IMR-90 (cell line): ENCODE data around the gene PPM1A. TPM values are rescaled to one million over a fixed set of nuclear protein-coding genes. Genes with fewer than 3 reads are reported as not detected.

Experiments
- ATAC-seq: fragments of 200-7000 bp; cut with Tn5 transposase; 2 replicates; pipeline ENCODE4 v1.9.1; 2020; ENCODE audit warnings: low read depth, mild to moderate bottlenecking, moderate library complexity
- BruUV-seq: library from RNA; stranded (reverse); fragments of 400-500 nt; replicated peaks from 2 replicates; lab custom pipeline; 2021; lab: Mats Ljungman, UMichigan
- CTCF ChIA-PET: fragments of 300-600 bp; formaldehyde crosslinking; extraction: SDS; loops from one replicate; lab custom pipeline; 2021; ENCODE audit warnings: antibody characterized with exemption; lab: Yijun Ruan, JAX
- POLR2A ChIA-PET: fragments of 300-600 bp; sonication (Branson Sonifier 250); formaldehyde crosslinking; loops from one replicate; lab custom pipeline; 2022; ENCODE audit warnings: antibody characterized with exemption; ENCODE audit not compliant: unreplicated experiment; lab: Charles Lee
- DNase-seq: peaks from one replicate; pipeline ENCODE4 v3.0.0; 2013
- H2AFZ ChIP-seq: replicated peaks from 2 replicates; pipeline ENCODE3; 2013; ENCODE audit warnings: low read length, mild to moderate bottlenecking; ENCODE audit not compliant: poor library complexity
- H2AK5ac ChIP-seq: 2 replicates; pipeline ENCODE4 v1.6.1; 2013; ENCODE audit warnings: low read depth, low read length, inconsistent platforms
- H2AK9ac ChIP-seq: replicated peaks from 2 replicates; pipeline ENCODE3; 2013; ENCODE audit warnings: mild to moderate bottlenecking, low read depth, low read length, moderate library complexity; ENCODE audit not compliant: poor library complexity
- H2BK120ac ChIP-seq: 2 replicates; pipeline ENCODE4 v1.6.1; 2013; ENCODE audit warnings: low read depth, low read length, inconsistent platforms
- H2BK15ac ChIP-seq: 3 replicates; pipeline ENCODE4 v1.6.1; 2013; ENCODE audit warnings: low read depth, low read length, inconsistent platforms
- H2BK20ac ChIP-seq: 2 replicates; pipeline ENCODE4 v1.6.1; 2013; ENCODE audit warnings: low read depth, mild to moderate bottlenecking, inconsistent platforms, low read length, moderate library complexity
- H2BK5ac ChIP-seq: 2 replicates; pipeline ENCODE4 v1.6.1; 2013; ENCODE audit warnings: mild to moderate bottlenecking, low read depth, low read length, inconsistent platforms; ENCODE audit not compliant: poor library complexity, severe bottlenecking
- H3K14ac ChIP-seq: replicated peaks from 2 replicates; pipeline ENCODE4 v1.6.1; 2013; ENCODE audit warnings: low read depth, low read length, inconsistent platforms
- H3K18ac ChIP-seq: 2 replicates; pipeline ENCODE4 v1.6.1; 2013; ENCODE audit warnings: low read depth, low read length, control low read depth
- H3K23ac ChIP-seq: 2 replicates; pipeline ENCODE4 v1.6.1; 2013; ENCODE audit warnings: low read depth, low read length, inconsistent platforms
- H3K27ac ChIP-seq: 2 replicates; pipeline ENCODE4 v1.5.1; 2013; ENCODE audit warnings: mild to moderate bottlenecking, control low read depth, low read length; ENCODE audit not compliant: insufficient read depth
- H3K27me3 ChIP-seq: 2 replicates; pipeline ENCODE4 v1.6.1; 2013; ENCODE audit warnings: low read length; ENCODE audit not compliant: control insufficient read depth, insufficient read depth
- H3K36me3 ChIP-seq: 2 replicates; pipeline ENCODE4 v1.6.1; 2013; ENCODE audit warnings: low read length, mixed read lengths; ENCODE audit not compliant: control insufficient read depth, insufficient read depth
- H3K4ac ChIP-seq: 2 replicates; pipeline ENCODE4 v1.6.1; 2013; ENCODE audit warnings: low read depth, low read length, inconsistent platforms
- H3K4me1 ChIP-seq: 2 replicates; pipeline ENCODE4 v1.6.1; 2013; ENCODE audit warnings: low read length, mixed read lengths; ENCODE audit not compliant: control insufficient read depth, insufficient read depth
- H3K4me2 ChIP-seq: 2 replicates; pipeline ENCODE4 v1.6.1; 2013; ENCODE audit warnings: low read depth, mild to moderate bottlenecking, control low read depth, low read length, moderate library complexity
- H3K4me3 ChIP-seq: 2 replicates; pipeline ENCODE4 v1.5.1; 2013; ENCODE audit warnings: low read depth, mild to moderate bottlenecking, control low read depth, low read length, moderate library complexity; ENCODE audit not compliant: insufficient read depth
- H3K56ac ChIP-seq: 2 replicates; pipeline ENCODE4 v1.6.1; 2013; ENCODE audit warnings: low read length, inconsistent platforms; ENCODE audit not compliant: insufficient read depth; ENCODE audit errors: extremely low read depth
- H3K79me1 ChIP-seq, 2 experiments: 2 replicates each; pipeline ENCODE4 v1.6.1; 2013; ENCODE audit warnings: low read length in 2 of 2, inconsistent platforms in 1 of 2, low read depth in 1 of 2
- H3K9ac ChIP-seq: 2 replicates; pipeline ENCODE4 v1.6.1; 2013; ENCODE audit warnings: low read depth, low read length, control low read depth
- H3K9me1 ChIP-seq: 2 replicates; pipeline ENCODE4 v1.6.1; 2013; ENCODE audit warnings: low read length, inconsistent platforms; ENCODE audit not compliant: insufficient read depth
- H3K9me3 ChIP-seq: 2 replicates; pipeline ENCODE4 v1.6.1; 2013; ENCODE audit warnings: low read length; ENCODE audit not compliant: control insufficient read depth, insufficient read depth
- H4K20me1 ChIP-seq: 2 replicates; pipeline ENCODE4 v1.6.1; 2013; ENCODE audit warnings: low read length, inconsistent platforms; ENCODE audit not compliant: insufficient read depth
- H4K5ac ChIP-seq: 2 replicates; pipeline ENCODE4 v1.6.1; 2013; ENCODE audit warnings: mild to moderate bottlenecking, low read depth, low read length, control low read depth
- H4K8ac ChIP-seq, 2 experiments: 2 replicates each; pipeline ENCODE4 v1.6.1; 2013; ENCODE audit warnings: low read depth in 2 of 2, low read length in 2 of 2, control low read depth in 1 of 2, inconsistent platforms in 1 of 2
- H4K91ac ChIP-seq: 2 replicates; pipeline ENCODE4 v1.6.1; 2013; ENCODE audit warnings: low read depth, low read length, inconsistent platforms; ENCODE audit not compliant: insufficient read depth
- CEBPB ChIP-seq: IDR thresholded peaks from 2 replicates; pipeline ENCODE4 v1.6.1; 2012; ENCODE audit warnings: low read depth, low read length, improper control_type of control experiment
- CHD1 ChIP-seq: IDR thresholded peaks from 2 replicates; pipeline ENCODE4 v1.6.1; 2012; ENCODE audit warnings: low read depth, low read length, improper control_type of control experiment
- MAFK ChIP-seq: IDR thresholded peaks from 2 replicates; pipeline ENCODE4 v1.6.1; 2012; ENCODE audit warnings: low read depth, low read length, improper control_type of control experiment
- MAZ ChIP-seq: IDR thresholded peaks from 2 replicates; pipeline ENCODE4 v1.6.1; 2012; ENCODE audit warnings: low read depth, mild to moderate bottlenecking, low read length, improper control_type of control experiment, moderate library complexity, borderline replicate concordance
- MXI1 ChIP-seq: IDR thresholded peaks from 2 replicates; pipeline ENCODE4 v1.6.1; 2012; ENCODE audit warnings: low read depth, mild to moderate bottlenecking, low read length, moderate library complexity, borderline replicate concordance
- NFE2L2 ChIP-seq: fragments of 150-350 bp; IDR thresholded peaks from 2 replicates; pipeline ENCODE4 v1.6.1; 2016; ENCODE audit warnings: low read depth, mild to moderate bottlenecking, low read length
- RAD21 ChIP-seq: IDR thresholded peaks from 2 replicates; pipeline ENCODE4 v1.6.1; 2012; ENCODE audit warnings: low read length, improper control_type of control experiment
- dilution Hi-C: fragments of 300-500 bp; cut with HindIII; formaldehyde crosslinking; loops from one replicate; pipeline ENCODE4 v1.14.3; 2018; ENCODE audit warnings: low sequenced_read_pairs; ENCODE audit not compliant: unreplicated experiment
- in situ Hi-C: fragments of 300-500 bp; cut with MboI; formaldehyde crosslinking; loops from 3 replicates; pipeline ENCODE4 v1.14.3; 2019; ENCODE audit warnings: low sequenced_read_pairs, inconsistent platforms, mixed read lengths
- intact Hi-C: fragments of 100-400 bp; cut with micrococcal nuclease; formaldehyde crosslinking; loops from 2 replicates; pipeline ENCODE4 v1.10.0; 2022
- polyA plus RNA-seq, 3 experiments: library from polyadenylated mRNA; depleted of rRNA; stranded (reverse); fragments of >200 nt; gene quantifications; 2 replicates each; pipeline ENCODE4 v1.2.3, GENCODE V29; 2012; ENCODE audit warnings: low replicate concordance in 1 of 3
- total RNA-seq: library from RNA; depleted of rRNA; stranded (reverse); fragments of >200 nt; gene quantifications from 2 replicates; pipeline ENCODE4 v1.2.3, GENCODE V29; 2012

Gene PPM1A
- total and polyA plus RNA-seq, 2 of the 4 experiments (the other 2 are of a cell fraction) = 14.3 to 15.1 TPM

DNA sequence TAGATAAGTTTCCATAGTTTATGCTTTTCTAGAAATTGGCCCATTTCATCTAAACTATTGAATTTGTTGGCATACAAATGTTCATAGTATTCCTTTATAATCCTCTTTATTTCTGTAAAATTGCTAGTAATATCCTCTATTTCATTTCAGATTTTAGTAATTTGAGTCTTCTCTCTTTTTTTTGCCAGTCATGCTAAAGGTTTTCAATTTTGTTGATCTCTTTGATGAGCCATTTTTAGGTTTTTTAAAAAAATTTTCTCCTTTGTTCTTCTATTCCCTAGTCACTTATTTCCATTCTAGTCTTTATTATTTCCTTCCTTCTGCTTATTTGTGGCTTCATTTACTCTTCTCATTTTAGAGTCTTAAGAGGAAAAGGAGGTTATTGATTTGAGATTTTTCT lies 19.4 kb upstream of the PPM1A start:
- H2BK120ac ChIP-seq = no peak overlapping the region
- H2AK9ac ChIP-seq = no peak overlapping the region
- H2BK15ac ChIP-seq = no peak overlapping the region
- dilution Hi-C loops (no loop called here), intact Hi-C loops (no loop called here), in situ Hi-C loops (no loop called here)
- H3K18ac ChIP-seq = no peak overlapping the region
- no peak overlapping the region for H2BK5ac ChIP-seq
- no peak overlapping the region for H2AK5ac ChIP-seq
- no peaks in the 10 kb centered on the region for H3K9me3 ChIP-seq
- no peak overlapping the region for H3K4me2 ChIP-seq
- no peaks in the 10 kb centered on the region for H3K9me1 ChIP-seq
- H3K4me3 ChIP-seq = no peak overlapping the region
- no peaks in the 10 kb centered on the region for H4K20me1 ChIP-seq
- no peak overlapping the region for H3K27ac ChIP-seq
- no peak overlapping the region for H4K5ac ChIP-seq
- no peak overlapping the region for H3K14ac ChIP-seq
- POLR2A ChIA-PET = no interaction called here
- H3K23ac ChIP-seq = no peak overlapping the region
- H4K91ac ChIP-seq = no peak overlapping the region
- no peak for DNase-seq
- H3K9ac ChIP-seq = no peak overlapping the region
- ATAC-seq = no peak
- H3K4ac ChIP-seq = no peak overlapping the region
- H3K56ac ChIP-seq = no peak overlapping the region
- no peaks in the 10 kb centered on the region for H3K79me1 ChIP-seq
- BruUV-seq = no TSS peak
- TF ChIP-seq NFE2L2 = peak; percentile 43; the same call in 1 of the 2 replicates
- no peak for TF ChIP-seq CHD1
- TF ChIP-seq MAZ = no peak
- TF ChIP-seq CEBPB = no peak
- no peak for TF ChIP-seq MXI1
- no peak for TF ChIP-seq MAFK
- TF ChIP-seq RAD21 = no peak
- no peak overlapping the region for H2AFZ ChIP-seq
- CTCF ChIA-PET = no interaction called here
- H2BK20ac ChIP-seq = no peak overlapping the region
- H3K27me3 ChIP-seq = no peaks in the 10 kb centered on the region
- no peak overlapping the region for H4K8ac ChIP-seq
- no peaks in the 10 kb centered on the region for H3K4me1 ChIP-seq
- no peaks in the 10 kb centered on the region for H3K36me3 ChIP-seq
